Effector CD4-positive, alpha-beta T cell (primary cell): ENCODE results near the gene CEP72.
A peak's percentile ranks its signal among the peaks of the same experiment; 100 is the strongest.

ENCODE experiments used
- DNase-seq: peaks from one replicate; pipeline ENCODE4 v3.0.0-alpha.2; 2020

Gene CEP72

GRCh38 chr5:660491-661030 lies 48.4 kb downstream of the CEP72 start:
- no peak for DNase-seq

GRCh38 chr5:661891-662750 lies 50.0 kb downstream of the CEP72 start:
- DNase-seq: no peak

- no peak for DNase-seq
Observed at GRCh38 chr5:662751-663435, 50.8 kb downstream of the CEP72 start.

GRCh38 chr5:663436-664342 lies 51.5 kb downstream of the CEP72 start:
- no peak for DNase-seq

- no peak for DNase-seq
Observed at GRCh38 chr5:664343-664993, 52.3 kb downstream of the CEP72 start.

- no peak for DNase-seq
Observed at GRCh38 chr5:664994-665360, 52.8 kb downstream of the CEP72 start.

GRCh38 chr5:665541-665955 lies 53.4 kb downstream of the CEP72 start:
- no peak for DNase-seq

GRCh38 chr5:665956-666711 lies 54.0 kb downstream of the CEP72 start:
- DNase-seq: no peak

GRCh38 chr5:666816-667498 lies 54.8 kb downstream of the CEP72 start:
- no peak for DNase-seq

GRCh38 chr5:668283-668995 lies 56.3 kb downstream of the CEP72 start:
- no peak for DNase-seq

GRCh38 chr5:669111-669841 lies 57.1 kb downstream of the CEP72 start:
- DNase-seq: no peak

- DNase-seq: no peak
Observed at GRCh38 chr5:669842-670395, 57.8 kb downstream of the CEP72 start.

- DNase-seq: no peak
Observed at GRCh38 chr5:670396-671270, 58.5 kb downstream of the CEP72 start.

GRCh38 chr5:671459-672328 lies 59.6 kb downstream of the CEP72 start:
- peak; percentile 59 for DNase-seq

GRCh38 chr5:672329-673160 lies 60.4 kb downstream of the CEP72 start:
- DNase-seq: peak; percentile 87

- no peak for DNase-seq
Observed at GRCh38 chr5:673161-673830, 61.2 kb downstream of the CEP72 start.
